Measurements from ENCODE around the gene CT47A1.
"Not testable (repeated sequence)": the region's sequence is repeated elsewhere in the genome, so short reads cannot be mapped to it uniquely, and the experiment has no call there.

Gene CT47A1

GRCh38 chrX:120985660-120986059 lies at the start of gene CT47A1:
CT47A1 (minus strand) TSS chrX:120985760; CDS start chrX:120985529, 231 bp downstream.
- H3K4me1 Mint-ChIP-seq; H3K36me3 Mint-ChIP-seq; H3K9me3 Mint-ChIP-seq; H3K27ac Mint-ChIP-seq; ATAC-seq (ENCODE audit: low read depth); H3K27me3 Mint-ChIP-seq; H3K4me3 Mint-ChIP-seq; DNase-seq (ENCODE audit: low spot score in 2 of 2): not testable (repeated sequence)

- no peak for ATAC-seq (ENCODE audit: low read depth)
- Mint-ChIP-seq H3K27me3 (peaks cover 2% of the 10 kb centered on the region), H3K4me1 (no peaks in the 10 kb centered on the region), H3K9me3 (no peaks in the 10 kb centered on the region), H3K36me3 (no peaks in the 10 kb centered on the region), H3K4me3 (no peak overlapping the region), H3K27ac (no peak overlapping the region)
- no peak for DNase-seq (ENCODE audit: low spot score in 2 of 2)
These were observed 47.0 kb upstream of the CT47A1 start for GRCh38 chrX:121032531-121032930.

- H3K27me3 Mint-ChIP-seq, result peaks cover 3% of the 10 kb centered on the region
- no peaks in the 10 kb centered on the region for H3K4me1 Mint-ChIP-seq
- no peaks in the 10 kb centered on the region for H3K9me3 Mint-ChIP-seq
- H3K4me3 Mint-ChIP-seq, result no peak overlapping the region
- ATAC-seq (ENCODE audit: low read depth), result no peak
- H3K27ac Mint-ChIP-seq, result no peak overlapping the region
- no peaks in the 10 kb centered on the region for H3K36me3 Mint-ChIP-seq
- DNase-seq (ENCODE audit: low spot score in 2 of 2), result no peak
These were observed 44.5 kb upstream of the CT47A1 start for GRCh38 chrX:121030083-121030482.

- Mint-ChIP-seq H3K36me3 (no peaks in the 10 kb centered on the region), H3K27ac (no peak overlapping the region), H3K4me1 (no peaks in the 10 kb centered on the region), H3K4me3 (no peak overlapping the region), H3K9me3 (no peaks in the 10 kb centered on the region), H3K27me3 (peaks cover 6% of the 10 kb centered on the region)
- DNase-seq (ENCODE audit: low spot score in 2 of 2) (no peak), ATAC-seq (ENCODE audit: low read depth) (no peak)
These were observed 42.9 kb upstream of the CT47A1 start for GRCh38 chrX:121028419-121028818.

- Mint-ChIP-seq H3K4me3 (no peak overlapping the region), H3K36me3 (no peaks in the 10 kb centered on the region), H3K4me1 (no peaks in the 10 kb centered on the region), H3K27ac (no peak overlapping the region), H3K9me3 (no peaks in the 10 kb centered on the region), H3K27me3 (peaks cover 2% of the 10 kb centered on the region)
- ATAC-seq (ENCODE audit: low read depth) (no peak), DNase-seq (ENCODE audit: low spot score in 2 of 2) (no peak)
These were observed 29.3 kb upstream of the CT47A1 start for GRCh38 chrX:121014826-121015225.

- Mint-ChIP-seq H3K9me3 (no peaks in the 10 kb centered on the region), H3K4me3 (no peak overlapping the region), H3K4me1 (no peaks in the 10 kb centered on the region), H3K36me3 (no peaks in the 10 kb centered on the region), H3K27me3 (peaks cover 2% of the 10 kb centered on the region), H3K27ac (no peak overlapping the region)
- ATAC-seq (ENCODE audit: low read depth) (no peak), DNase-seq (ENCODE audit: low spot score in 2 of 2) (no peak)
These were observed 28.4 kb upstream of the CT47A1 start for GRCh38 chrX:121013897-121014455.

- H3K27ac Mint-ChIP-seq, result no peak overlapping the region
- no peaks in the 10 kb centered on the region for H3K4me1 Mint-ChIP-seq
- peaks cover 2% of the 10 kb centered on the region for H3K27me3 Mint-ChIP-seq
- DNase-seq (ENCODE audit: low spot score in 2 of 2) (no peak), ATAC-seq (ENCODE audit: low read depth) (no peak)
- H3K4me3 Mint-ChIP-seq, result no peak overlapping the region
- no peaks in the 10 kb centered on the region for H3K36me3 Mint-ChIP-seq
- H3K9me3 Mint-ChIP-seq, result no peaks in the 10 kb centered on the region
These were observed 25.7 kb upstream of the CT47A1 start for GRCh38 chrX:121011254-121011653.

GRCh38 chrX:121010218-121010617 lies 24.7 kb upstream of the CT47A1 start:
- Mint-ChIP-seq H3K4me3 (no peak overlapping the region), H3K36me3 (no peaks in the 10 kb centered on the region)

GRCh38 chrX:121009764-121010163 lies 24.2 kb upstream of the CT47A1 start:
- Mint-ChIP-seq H3K4me1 (no peaks in the 10 kb centered on the region), H3K27me3 (peaks cover 2% of the 10 kb centered on the region), H3K36me3 (no peaks in the 10 kb centered on the region), H3K9me3 (peaks cover 2% of the 10 kb centered on the region), H3K4me3 (no peak overlapping the region), H3K27ac (no peak overlapping the region)
- no peak for ATAC-seq (ENCODE audit: low read depth)
- DNase-seq (ENCODE audit: low spot score in 2 of 2), result no peak

More at GRCh38 chrX:121010218-121010617, 24.7 kb upstream of the CT47A1 start:
- Mint-ChIP-seq H3K4me1 (no peaks in the 10 kb centered on the region), H3K9me3 (peaks cover 2% of the 10 kb centered on the region), H3K27me3 (peaks cover 2% of the 10 kb centered on the region), H3K27ac (no peak overlapping the region)
- no peak for ATAC-seq (ENCODE audit: low read depth)
- DNase-seq (ENCODE audit: low spot score in 2 of 2), result no peak

- peaks cover 2% of the 10 kb centered on the region for H3K9me3 Mint-ChIP-seq
- no peak overlapping the region for H3K27ac Mint-ChIP-seq
- no peak overlapping the region for H3K4me3 Mint-ChIP-seq
- peaks cover 2% of the 10 kb centered on the region for H3K27me3 Mint-ChIP-seq
- H3K4me1 Mint-ChIP-seq, result no peaks in the 10 kb centered on the region
- DNase-seq (ENCODE audit: low spot score in 2 of 2) (no peak), ATAC-seq (ENCODE audit: low read depth) (no peak)
- H3K36me3 Mint-ChIP-seq, result no peaks in the 10 kb centered on the region
These were observed 23.4 kb upstream of the CT47A1 start for GRCh38 chrX:121008920-121009319.

- ATAC-seq (ENCODE audit: low read depth), result no peak
- Mint-ChIP-seq H3K27ac (no peak overlapping the region), H3K27me3 (no peaks in the 10 kb centered on the region)
These were observed 15.0 kb upstream of the CT47A1 start for GRCh38 chrX:121000589-121000988.

GRCh38 chrX:120999413-120999812 lies 13.9 kb upstream of the CT47A1 start:
- DNase-seq (ENCODE audit: low spot score in 2 of 2) (no peak), ATAC-seq (ENCODE audit: low read depth) (no peak)
- no peak overlapping the region for H3K4me3 Mint-ChIP-seq
- peaks cover under 1% of the 10 kb centered on the region for H3K27me3 Mint-ChIP-seq
- H3K9me3 Mint-ChIP-seq, result no peaks in the 10 kb centered on the region
- H3K36me3 Mint-ChIP-seq, result no peaks in the 10 kb centered on the region
- H3K4me1 Mint-ChIP-seq, result peaks cover 8% of the 10 kb centered on the region
- H3K27ac Mint-ChIP-seq, result peak overlapping the region; percentile 55

More at GRCh38 chrX:121000589-121000988, 15.0 kb upstream of the CT47A1 start:
- Mint-ChIP-seq H3K9me3 (no peaks in the 10 kb centered on the region), H3K4me3 (no peak overlapping the region), H3K4me1 (peaks cover 8% of the 10 kb centered on the region), H3K36me3 (no peaks in the 10 kb centered on the region)
- DNase-seq (ENCODE audit: low spot score in 2 of 2), result no peak

GRCh38 chrX:120956500-120956899 lies 29.1 kb downstream of the CT47A1 start, which contains the start of gene CT47A7:
CT47A7 (minus strand) TSS chrX:120956600; CDS start chrX:120956345, 255 bp downstream.
- not testable (repeated sequence) for H3K36me3 Mint-ChIP-seq; H3K4me3 Mint-ChIP-seq; H3K27me3 Mint-ChIP-seq; H3K27ac Mint-ChIP-seq; DNase-seq (ENCODE audit: low spot score in 2 of 2); H3K4me1 Mint-ChIP-seq; H3K9me3 Mint-ChIP-seq; ATAC-seq (ENCODE audit: low read depth)
